NCI-H748 treated with DMSO at 0.1 percent for 48 hours (cell line): Measurements from ENCODE around the gene SH3BGRL3.
A peak's percentile ranks its signal among the peaks of the same experiment; 100 is the strongest.
"Not testable (repeated sequence)": the region's sequence is repeated elsewhere in the genome, so short reads cannot be mapped to it uniquely, and the experiment has no call there.

Source experiments
- DNase-seq: peaks from one replicate; lab custom pipeline; 2025; lab: John Stamatoyannopoulos, UW

Gene SH3BGRL3

DNA sequence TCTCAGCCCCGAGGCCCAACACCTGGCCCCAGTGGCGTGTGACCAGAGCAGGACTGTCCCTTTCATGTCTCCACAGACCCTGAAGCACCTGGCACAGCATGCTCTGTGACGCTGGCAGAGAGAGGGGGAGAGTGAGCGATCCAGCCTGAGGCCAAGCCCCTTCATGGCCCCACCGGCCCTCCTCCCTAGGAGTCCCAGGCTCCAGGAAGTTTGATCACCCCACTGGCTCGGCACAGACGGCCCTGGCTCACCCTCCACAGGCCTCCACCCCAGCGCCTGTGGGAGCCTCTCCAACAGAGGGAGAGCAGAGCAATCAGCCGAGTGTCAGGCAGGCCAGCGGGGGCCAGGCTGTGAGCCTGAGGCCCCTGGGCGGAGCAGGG, 11.0 kb downstream of the SH3BGRL3 start:
- no peak for DNase-seq

DNA sequence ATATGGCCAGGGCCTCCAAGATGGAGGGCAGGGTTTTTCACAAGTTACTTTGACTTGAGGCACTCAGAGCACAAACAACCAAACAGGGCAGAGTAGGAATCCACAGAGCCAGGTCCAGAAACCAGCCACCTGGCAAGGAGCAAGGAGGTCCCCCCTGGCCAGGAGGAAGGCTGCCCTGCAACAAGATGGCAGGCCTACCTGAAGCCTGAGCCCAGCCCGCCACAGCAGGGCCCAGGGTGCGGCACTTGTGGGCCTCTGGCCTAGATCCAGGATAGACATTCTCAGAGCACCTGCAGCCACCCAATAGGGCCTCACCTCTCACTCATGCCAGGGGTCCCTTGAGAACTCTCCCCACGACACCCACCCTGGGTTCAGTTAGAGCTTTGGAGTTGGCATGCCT, 11.5 kb downstream of the SH3BGRL3 start:
- DNase-seq: no peak

DNA sequence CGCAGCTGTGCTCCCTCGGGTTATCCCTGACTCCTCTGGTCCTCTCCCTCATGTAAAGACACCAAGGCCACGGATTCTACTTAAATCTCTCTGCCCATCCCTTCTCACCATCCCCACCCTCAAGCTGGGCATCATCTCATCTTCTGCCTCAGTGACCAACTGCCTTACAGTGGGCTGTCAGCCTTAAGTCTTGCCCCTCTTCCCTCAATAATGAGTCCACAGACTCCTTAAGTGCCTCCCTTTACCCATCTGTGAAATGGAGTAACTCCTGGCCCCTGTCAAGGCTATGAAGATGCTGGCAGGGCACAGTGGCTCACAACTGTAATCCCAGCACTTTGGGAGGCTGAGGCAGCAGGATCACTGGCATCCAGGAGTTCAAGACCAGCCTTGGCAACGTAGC, 12.1 kb downstream of the SH3BGRL3 start:
- no peak for DNase-seq

DNA sequence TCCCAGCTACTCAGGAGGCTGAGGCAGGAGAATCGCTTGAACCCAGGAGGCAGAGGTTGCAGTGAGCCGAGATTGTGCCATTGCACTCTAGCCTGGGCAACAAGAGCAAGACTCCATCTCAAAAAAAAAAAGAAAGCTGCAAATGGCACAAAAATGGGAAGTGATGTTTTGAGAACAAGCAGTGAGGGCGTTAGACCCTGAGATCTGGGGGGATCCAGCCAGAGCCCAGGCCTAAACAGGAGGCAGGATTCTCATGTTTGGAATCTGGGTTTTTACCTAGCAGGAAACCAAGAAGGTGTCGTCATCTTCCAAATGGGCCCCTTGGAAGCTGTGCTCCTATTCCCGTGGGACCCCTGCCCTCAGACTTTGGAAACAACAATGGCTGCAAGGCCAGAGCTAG, 12.8 kb downstream of the SH3BGRL3 start:
- not testable (repeated sequence) for DNase-seq

DNA sequence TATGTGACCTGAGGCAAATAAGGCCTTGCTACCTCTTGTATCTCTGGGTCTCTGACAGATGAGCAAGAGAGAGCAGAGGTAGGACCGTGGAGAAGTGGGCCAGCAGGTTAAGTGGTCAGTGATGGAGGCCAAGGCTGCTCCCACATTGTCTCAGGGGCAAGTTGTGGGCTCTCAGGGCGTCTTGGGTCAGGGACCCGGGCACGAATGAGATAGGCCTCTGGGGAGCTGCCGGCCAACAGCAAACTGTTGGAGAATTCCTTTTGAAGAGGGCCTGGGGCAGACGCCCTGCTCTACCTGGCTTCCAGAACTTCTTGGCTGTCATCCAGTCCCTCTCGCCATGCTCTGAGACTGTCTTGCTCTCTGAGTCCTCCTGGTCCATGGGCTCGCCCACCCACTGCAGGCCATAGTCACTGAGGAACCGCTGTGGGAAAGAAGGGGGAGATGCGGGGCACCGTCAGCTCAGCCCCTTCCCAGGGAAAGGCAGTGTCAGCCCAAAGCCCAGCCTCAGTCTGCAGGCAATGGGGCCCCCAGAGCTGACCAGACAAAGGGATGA, 14.1 kb downstream of the SH3BGRL3 start:
- DNase-seq: no peak

DNA sequence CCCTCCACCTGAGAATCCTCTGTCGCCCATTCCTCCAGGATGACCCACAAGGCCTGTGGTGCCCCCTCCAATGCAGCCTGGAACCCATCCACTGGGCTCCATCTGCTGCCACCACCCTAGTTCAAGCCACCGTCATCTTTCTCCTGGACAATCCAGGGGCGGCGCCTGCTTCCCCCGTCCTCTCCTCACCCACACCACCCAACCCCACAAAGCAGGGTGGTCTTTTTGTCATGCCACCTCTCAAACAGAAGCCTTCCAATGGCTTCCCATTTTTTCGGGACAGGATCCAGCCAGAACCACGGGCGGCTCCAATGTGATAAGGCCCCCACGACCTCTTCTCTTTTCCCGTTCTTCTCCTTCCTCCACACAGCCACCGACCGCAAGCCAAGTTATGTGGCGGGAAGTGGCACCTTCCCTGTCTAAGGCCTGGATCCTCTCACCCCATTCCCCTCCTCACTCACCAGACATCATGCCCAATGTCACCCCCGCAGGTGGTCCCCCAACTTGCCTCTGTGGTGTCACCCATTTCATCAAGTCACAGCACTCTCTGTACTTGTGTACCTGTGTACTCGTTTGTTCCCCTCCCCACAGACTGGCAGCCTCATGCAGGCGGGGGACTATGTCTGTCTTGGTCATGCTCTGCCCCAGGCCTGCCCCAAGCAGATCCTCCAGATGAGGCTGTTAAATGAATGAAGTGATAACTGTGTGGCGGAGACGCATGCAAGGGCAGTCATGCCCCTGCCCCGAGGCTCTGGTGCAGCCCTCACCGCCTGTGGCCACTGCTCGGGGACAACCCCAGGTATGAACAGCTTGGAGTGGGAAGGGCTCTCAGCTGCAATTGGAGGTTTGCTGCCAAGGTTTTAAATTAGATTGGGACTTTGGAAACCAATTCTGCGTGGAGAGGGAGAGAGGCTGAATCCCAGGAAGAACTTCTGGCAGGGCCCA, 15.6 kb downstream of the SH3BGRL3 start:
- no peak for DNase-seq

DNA sequence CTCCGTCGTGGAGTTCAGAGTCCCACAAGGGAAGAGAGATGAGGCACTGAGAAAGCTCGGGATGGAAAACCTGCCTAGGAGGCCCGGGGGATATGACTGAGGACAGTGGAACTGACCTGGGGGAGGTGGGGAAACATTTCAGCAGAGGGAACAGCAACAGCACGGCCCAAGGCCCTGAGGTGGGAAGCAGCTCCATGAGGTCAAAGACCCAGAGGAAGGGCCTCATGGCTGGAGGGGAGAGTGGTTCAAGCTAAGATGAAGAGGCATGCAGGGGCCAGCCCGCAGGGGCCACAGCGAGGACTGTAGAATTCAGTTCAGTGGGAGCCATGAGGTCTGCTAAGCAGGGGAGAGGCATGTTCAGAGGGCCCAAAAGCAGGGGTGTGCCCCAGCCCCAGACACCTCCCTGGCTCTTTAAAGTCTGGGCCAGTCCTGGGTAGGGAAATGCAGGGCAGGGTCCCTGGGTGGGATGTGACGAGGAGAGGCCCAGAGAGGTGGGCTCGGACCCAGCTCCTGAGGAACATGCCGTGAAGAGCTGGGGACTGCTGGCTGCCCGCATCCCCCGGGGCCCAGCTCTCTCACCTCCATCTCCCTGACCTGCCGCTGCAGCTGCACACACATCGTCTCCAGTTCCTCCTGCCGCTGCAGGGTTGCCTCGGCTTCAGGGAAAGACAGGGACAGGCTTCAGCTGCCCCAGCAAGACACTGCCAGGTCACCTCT, 16.6 kb downstream of the SH3BGRL3 start:
- no peak for DNase-seq

DNA sequence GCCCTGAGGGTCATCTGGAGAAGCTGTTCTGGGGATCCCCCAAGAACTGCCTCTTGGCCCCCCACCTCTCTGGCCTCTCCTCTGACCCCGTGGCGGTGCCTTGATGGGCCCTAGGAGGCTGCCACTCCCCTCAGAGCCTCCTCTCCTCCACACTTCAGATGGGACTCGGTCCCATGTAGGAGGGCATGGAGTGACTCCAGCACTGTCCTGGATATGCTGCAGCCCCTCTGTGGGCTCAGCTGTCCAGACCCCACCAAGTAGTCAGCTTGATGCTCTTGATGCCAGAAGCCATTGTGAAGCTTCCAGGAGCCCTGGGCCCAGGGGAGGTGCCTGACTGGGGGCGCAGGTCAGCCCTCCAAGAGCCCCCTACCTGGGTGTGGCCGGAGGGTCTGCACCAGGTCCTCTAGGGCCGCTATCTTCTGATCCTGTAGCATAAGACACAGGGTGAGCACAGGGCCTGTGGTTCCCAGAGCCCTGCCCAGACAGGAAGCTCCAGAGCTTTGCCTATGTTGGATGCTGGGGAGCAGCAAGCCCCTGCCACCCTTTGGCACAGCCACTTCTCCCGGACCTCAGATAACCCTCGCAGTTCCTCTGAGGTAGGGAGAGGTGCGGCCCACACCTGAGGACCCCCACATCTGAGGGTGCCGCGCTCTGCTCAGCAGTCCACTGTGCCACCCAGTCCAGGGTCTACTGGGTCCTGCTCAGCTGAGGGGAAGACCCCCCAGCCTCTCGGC, 17.3 kb downstream of the SH3BGRL3 start:
- no peak for DNase-seq

DNA sequence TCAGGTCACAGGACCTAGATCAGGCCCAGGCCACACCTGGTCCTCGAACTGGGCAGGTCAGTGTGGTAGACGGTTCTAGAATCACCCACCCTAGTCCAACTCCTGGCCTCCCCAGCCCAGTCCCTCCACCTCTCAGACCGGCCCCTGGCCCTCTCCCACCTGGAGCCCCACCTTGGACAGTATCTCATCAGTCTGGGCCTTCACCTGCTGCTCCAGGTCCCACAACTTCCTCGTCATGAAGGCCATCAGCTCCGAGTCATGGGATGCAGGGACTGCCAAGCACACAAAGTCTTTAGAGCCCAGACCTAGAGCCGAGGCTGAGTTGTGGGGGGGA, 17.9 kb downstream of the SH3BGRL3 start:
- no peak for DNase-seq

DNA sequence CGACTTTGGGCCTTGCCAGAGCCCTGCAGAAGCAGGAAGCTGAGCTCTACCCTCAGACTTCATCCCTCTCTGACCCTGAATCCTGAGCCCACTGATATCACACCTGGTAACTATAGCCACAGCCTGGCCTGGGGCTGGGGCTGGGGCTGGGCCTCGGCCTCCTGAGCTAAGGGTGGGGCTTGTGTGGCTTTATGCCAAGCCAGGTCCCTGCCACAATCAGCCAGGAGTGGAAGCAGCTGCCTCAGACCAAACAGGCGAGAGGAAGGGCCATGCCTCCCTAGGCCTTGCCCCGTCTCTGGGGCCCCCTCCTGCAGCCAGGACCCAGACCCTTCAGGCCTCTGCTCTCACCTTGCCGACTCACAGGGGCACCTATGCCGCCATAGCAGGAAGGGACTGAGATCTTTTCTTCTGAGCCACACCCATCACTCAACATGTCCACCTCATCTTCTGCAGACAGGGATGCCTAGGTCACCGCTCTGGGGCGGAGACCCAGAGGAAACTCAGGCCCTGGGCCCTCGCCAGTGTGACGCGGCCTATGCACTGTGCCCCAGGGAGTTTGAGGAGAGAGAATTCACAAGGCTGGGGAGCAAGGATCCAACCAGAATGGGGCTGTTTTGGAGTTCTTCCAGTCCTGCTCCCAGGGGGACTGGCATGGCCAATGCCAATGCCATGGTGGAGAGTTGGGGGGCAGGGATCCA, 20.8 kb downstream of the SH3BGRL3 start:
- no peak for DNase-seq

DNA sequence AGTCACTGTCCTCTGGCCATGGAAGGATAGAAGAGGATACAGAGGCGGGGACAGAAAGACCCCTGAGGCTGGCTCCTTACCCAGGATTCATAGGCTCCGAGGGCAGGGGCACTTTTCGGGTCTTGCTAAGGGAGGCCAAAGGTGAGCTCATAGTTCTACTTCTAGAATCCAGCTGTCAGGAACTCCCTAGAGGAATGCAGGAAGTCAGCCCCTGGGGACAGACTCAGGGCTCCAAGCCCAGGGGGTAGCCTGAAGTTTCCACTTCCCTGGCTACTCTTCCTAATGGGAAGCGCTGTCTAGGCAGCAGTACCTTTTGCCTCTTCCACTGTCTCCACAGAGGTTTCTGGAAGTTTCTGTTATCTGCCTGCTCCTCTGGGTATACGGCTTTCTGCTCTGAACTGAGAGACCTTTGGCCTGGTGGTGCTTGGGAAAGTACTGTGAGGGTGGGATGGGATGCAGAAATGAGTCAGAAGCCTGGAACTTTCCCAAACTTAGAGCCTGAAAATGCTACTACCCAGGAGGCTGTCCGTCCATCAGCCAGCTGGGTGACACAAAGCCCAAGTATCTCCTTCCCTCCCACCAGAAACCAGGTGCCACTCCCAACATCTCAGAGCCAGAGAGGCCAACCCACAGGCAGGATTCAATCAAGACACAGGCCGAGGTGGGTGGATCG, 23.0 kb downstream of the SH3BGRL3 start:
- no peak for DNase-seq

DNA sequence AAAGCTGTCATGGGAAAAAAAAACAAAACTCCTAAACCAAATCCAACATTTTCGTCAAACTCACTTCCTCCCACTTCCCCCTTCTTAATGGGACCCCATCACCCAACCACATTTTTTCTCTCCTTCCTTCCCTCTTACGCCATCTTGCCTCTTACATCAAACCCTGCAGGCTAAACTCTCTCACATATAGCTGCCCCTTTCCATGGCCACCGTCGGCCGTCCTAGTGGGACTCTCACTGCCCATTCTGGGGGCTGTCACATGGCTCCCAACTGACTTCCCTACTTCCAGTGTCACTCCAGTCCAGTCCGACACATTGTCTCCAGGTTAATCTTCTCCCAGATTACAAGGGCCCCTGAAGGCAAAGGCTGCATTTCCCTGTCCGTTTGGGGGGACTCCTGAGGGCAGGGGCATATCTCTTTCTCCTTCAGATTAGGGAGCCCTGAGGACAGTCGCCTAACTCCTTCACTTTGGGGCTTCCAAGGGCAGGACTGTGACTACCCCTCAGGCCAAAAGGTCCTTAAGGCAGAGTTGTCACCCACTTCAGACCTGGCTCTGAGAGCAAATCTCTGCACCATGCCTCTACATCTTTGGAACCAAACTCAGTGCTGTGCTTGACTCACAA, 25.9 kb downstream of the SH3BGRL3 start:
- DNase-seq: no peak

DNA sequence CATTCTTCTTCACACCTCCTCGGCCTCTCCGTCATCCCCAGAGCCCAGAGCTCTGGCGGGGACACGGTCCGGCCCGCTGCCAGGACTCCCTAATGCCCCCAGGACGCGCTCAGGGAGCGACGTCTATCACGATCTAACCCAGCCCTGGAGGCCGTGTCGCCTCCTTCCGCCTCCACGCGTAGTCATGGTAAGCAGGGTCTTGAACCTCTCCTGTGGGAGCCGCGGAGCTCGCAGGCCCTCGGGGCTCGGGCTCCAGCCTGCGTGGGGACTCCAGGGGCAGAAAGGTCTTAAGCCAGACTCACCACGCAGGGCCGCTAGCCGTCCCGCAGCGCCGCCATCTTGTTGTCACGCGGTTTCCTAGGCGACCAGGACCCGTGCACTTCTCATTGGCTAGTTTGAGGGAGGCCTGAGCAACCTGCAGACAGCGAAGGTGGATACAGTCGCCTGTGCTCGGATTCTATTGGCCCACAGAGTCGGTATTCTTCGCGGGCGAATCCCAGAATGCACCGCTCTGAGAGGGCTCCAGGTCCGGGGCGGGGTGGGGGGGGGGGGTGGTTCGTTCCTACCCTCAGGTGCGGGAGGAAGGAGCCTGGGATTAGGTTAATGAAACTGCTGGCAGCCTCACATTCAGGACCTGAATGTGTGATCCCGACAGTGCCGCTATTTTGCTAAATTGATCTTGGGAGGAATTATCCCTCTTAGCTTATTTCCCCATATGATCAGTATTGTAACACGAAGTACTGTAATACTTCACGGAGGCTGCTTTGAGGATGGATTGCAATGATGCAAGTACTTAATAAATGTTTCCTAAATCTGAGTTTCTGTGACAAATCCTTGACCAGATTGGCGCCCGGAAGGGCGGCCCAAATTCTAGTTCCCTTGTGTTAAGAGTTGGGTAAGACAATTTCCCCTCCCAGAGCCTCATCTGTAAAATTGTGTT, 26.7 kb downstream of the SH3BGRL3 start, which contains the start of gene UBXN11:
Gene UBXN11 (minus strand): TSS at position 347 of the 940 bp plus-strand sequence. CDS start 3,753 bp downstream, outside the sequence.
- peak; percentile 81 for DNase-seq

DNA sequence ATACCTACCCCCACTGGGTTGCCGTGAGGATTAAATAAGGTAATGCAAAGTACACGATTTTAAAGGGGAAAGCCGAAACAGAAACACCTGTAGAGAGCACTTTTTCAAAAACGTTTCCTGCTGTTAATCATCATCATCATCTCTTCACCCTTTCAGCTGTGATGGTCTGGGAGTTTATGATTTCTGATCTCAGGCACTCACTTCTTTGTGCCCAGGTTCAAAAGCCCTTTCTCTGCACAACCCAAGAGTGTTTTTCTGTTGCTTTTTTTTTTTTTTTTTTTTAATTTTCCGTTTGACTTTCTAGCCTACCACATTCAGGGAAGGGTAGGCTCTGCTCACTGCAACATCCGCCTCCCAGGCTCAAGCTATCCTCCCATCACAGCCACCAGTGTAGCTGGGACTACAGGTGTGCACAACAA, 27.5 kb downstream of the SH3BGRL3 start:
- no peak for DNase-seq

DNA sequence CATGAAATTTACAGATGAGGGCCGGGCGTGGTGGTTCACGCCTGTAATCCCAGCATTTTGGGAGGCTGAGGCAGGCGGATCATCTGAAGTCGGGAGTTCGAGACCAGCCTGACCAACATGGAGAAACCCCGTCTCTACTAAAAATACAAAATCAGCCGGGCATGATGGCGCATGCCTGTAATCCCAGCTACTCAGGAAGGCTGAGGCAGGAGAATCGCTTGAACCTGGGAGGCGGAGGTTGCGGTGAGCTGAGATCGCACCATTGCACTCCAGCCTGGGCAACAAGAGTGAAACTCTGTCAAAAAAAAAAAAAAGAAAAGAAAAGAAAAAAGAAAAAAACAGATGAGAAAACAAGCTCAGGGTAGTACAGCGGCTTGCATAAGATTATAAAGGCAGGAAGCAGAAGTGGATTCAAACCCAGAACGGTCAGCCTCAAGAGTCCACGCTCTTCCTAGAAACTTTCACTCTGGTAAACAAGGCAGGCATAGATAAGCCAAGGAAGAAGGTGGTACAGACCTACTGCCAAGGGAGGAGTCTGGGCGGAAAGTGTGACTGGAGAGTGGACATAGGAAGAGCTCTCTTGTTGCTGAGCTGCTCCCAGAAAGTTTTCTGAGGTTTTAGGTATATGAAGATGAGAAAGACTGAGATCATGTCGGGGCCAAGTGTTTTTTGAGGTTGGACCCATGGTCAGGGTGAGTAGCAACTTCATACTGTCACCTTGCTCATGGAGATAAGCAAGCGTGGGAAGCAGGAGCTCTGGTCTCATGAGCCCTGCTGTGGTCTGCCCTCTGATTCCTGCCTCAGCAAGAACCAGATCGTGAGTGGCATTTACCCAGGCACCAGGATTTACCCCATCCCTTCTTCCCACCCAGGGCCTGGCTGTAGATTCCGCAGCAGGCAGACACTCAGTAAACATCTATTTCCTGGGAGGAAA, 28.3 kb downstream of the SH3BGRL3 start:
- not testable (repeated sequence) for DNase-seq

DNA sequence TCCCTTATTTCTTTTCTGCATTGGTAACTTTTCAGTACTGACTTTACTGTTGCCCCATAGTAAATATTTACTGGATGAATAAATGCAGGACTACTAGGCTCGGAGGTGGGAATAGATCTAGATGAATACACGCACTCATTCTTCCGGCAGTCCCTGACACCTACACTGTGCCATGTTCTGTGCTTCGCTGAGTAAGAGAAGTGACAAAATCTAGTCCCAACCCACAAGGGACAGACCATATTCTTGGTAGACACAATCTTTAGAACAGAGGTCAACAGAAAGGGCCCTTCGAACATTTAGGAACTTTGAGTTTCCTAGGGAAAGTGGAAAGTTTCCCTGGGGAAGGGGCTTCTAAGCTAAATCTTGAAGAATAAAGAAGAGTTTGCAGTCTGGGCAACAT, 34.6 kb downstream of the SH3BGRL3 start:
- no peak for DNase-seq

DNA sequence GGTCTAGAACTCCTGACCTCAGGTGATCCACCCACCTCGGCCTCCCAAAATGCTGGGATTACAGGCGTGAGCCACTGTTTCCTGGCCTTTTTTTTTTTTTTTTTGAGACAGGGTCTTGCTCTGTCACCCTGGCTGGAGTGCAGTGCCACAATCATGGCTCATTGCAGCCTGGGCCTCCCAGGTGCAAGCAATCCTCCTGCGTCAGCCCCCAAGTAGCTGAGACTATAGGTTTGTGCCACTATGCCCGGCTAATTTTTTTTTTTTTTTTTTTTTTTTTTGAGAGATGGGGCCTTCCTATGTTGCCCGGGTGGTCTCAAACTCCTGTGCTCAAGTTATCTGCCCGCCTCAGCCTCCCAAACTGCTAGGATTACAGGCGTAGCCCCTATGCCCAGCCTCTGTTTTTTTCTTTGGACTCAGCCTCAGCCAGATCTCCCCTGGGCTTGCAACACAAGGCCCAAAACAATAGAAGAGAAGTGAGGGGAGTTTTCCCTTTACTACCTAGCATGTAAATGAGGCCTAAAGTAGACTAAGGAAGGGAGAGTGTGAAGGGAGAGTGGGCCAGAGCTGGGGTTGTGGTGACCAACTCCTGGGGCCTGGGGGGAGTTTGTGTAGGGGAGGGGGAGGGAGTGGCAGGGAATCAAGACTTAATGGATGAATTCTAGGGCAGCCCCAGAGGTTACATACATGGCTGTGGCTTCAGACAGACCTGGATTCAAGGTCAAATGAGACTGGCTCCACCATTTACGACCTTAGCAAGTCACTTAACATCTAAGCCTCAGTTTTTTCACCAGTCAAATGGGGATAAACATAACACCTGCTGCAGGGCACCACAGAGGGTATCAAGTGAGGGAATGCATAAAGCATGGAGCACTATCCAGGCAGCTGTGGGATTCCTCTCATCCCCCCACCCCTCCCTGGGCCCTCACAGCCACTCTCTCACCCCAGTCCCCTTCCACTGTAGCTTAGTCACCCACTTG, 36.3 kb downstream of the SH3BGRL3 start:
- no peak for DNase-seq
